ENCODE measurements around the gene EXOSC10.
"Not testable (repeated sequence)": the region's sequence is repeated elsewhere in the genome, so short reads cannot be mapped to it uniquely, and the experiment has no call there.

The EXOSC10 gene

DNA sequence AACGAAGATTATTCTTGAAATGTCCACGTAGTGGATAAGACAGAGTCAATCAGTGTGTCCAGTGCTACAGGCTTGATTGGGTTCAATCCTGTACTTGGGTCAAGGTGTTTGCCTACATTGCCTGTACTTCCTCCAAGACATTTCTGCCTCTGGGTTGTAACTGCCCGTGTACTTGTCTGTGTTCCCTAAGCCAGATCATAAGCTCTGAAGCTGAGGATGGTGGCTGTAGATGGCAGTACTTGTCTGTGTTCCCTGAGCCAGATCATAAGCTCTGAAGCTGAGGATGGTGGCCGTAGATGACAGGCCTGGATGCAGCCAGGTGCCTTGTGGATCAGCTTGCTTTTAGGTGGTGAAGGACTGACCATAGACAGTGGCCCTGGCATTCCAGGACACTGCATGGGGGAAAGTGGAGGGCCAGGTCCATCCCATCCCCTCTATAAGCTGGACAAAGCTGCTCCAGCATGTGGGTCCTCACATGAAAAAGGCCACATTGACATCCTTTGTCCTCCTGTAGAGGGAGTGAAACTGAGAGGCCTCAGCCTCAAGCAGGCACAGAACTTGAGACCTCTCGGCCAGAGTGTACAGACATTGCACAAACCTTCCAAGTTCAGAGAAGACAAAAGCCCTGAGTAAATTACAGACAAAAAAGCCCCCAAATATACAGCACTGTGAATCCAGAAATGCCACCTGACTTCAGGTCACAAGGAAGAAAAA, 37.9 kb downstream of the EXOSC10 start:
- no peak for DNase-seq (ENCODE audit: low read depth in 2 of 3, low spot score in 2 of 3)

DNA sequence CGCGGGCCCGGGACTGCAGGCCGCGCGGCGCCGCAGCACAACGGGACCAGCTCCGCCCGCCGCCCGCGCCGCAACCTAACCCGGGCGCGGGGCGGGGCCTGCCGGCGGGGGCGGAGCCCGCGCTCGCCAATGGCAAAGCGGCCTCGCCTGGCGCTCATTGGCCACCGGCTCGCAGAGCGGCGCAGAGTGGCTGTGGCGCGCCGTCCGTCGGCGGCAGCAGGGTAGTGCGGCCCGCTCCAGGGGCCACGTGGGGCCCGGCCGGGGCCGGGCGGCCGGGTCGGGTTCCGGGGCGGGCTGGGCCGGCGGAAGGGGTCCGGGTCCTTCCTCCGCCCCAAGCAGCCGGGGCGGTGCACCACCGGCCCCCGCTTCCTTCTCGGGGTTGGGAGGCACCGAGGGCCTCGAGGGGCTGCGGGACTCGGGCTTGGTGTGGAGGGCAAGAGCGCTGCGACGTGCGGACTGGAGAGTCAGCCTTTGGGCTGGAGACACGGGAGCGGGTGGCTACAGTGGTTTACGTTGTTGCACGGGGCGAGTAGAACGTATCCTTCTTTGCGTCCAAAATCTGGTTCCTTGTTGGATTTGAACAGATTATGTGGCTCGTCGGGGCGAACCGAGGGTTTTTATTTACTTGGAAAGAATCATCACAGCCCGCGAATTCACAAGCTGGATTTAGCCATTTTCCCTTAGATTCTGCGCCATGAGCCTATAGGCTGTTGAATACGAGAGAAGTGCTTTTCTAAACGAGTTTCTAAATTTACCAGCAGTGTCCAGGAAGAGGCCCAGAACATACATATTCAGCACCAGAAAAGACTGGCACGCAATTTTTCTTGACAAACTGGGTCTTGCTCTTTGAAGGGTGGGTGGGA, 39.5 kb downstream of the EXOSC10 start, which contains the start of gene SRM:
Gene SRM, minus strand, starts transcription at position 51 of the 863 bp plus-strand sequence. CDS start 75 bp downstream, outside the sequence.
- DNase-seq (ENCODE audit: low read depth in 2 of 3, low spot score in 2 of 3): peak; percentile 52 to 91 (median 75)

DNA sequence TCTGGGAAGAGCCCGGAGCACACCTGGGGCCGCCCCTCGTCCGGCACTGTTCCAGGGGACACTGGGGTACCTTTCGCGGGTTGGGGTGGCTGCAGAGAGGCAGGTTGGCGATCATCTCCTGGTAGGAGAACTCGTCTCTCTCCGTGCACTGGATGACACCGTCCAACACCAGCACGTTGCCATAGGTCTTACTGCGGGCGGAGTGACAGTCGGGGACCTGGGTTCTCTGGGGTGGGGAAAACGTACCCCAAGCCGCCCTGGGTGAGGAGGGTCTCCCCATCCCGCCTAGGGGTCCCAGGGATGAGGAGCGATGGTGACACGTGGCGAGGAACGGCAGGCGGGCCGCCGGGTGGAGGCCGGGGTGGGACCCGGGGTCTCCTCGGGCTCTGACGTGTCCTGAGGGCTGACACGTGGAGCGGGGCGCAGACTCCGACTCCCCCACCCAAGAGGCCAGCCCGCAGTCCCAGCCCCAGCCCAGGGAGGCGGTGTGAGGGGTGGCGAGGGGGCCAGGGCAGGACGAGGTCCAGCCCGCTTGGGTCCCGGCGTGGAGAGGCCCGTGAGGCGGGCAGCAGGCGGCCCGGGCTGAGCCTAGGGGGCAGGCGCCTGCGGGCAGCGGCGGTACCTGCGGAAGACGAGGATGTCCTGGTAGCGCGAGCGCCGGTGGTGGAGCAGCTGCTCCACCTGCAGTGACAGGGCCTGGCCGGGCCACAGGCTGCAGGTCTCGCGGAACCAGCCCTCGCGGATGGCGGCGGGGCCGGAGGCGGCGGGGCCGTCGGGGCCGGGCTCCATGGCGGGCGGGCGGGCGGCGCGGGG, 40.3 kb downstream of the EXOSC10 start:
- DNase-seq (ENCODE audit: low read depth in 2 of 3, low spot score in 2 of 3): no peak

DNA sequence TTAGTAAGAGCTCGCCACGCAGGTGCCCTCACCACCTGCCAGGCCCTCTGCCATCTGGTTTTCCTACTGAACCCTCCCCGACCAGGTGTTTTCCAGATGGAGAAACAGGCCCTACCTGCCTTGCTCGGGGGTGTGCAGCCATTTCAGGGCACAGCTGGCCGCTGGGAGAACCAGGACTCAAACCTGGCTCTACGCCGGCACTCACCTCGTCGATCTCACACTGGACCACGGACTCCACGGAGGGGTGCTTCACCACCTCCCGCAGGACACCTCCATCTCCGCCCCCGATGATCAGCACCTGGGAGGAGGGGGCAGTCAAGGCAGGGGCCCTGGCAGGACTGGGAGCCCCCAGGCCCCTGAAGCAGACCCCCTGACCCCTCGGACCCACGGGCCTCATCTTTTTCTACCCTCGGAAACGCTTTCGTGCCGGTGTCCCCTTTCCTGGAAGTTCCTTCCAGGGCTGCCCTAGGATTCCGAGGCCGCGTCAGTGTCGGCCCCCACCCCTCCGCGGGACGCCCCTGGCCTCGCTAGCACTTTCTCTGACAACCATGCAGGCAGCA, 41.0 kb downstream of the EXOSC10 start:
- no peak for DNase-seq (ENCODE audit: low read depth in 2 of 3, low spot score in 2 of 3)

DNA sequence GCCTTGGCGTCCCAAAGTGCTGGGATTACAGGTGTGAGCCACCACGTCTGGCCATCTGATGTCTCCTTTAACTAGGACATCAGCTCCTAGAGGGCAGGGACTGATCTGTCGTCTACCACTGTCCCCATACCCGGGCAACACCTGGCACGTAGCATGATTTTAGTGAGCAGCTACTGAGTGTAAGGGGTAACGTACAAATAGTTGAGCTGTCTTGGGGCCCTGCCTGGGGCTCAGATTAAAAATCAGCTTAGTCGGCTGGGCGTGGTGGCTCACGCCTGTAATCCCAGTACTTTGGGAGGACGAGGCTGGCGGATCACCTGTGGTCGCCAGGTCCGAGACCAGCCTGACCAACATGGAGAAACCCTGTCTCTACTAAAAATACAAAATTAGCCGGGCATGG, 41.6 kb downstream of the EXOSC10 start:
- DNase-seq (ENCODE audit: low read depth in 2 of 3, low spot score in 2 of 3): no peak

DNA sequence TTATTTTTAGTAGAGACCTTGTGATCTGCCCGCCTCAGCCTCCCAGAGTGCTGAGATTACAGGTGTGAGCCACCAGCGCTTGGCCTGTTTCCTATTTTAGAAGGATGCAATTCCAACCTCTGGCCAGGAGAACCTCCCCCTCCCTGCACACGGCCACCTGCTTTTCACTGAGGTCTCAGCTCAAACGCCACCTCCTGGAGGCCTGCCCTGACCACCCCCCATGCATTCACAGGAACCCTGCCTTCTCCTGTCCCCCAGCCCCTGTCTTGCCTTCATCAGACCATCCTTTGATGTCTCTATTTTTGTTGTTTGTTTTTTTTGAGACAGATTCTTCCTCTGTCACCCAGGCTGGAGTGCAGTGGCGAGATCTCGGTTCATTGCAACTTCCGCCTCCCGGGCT, 42.2 kb downstream of the EXOSC10 start:
- no peak for DNase-seq (ENCODE audit: low read depth in 2 of 3, low spot score in 2 of 3)

DNA sequence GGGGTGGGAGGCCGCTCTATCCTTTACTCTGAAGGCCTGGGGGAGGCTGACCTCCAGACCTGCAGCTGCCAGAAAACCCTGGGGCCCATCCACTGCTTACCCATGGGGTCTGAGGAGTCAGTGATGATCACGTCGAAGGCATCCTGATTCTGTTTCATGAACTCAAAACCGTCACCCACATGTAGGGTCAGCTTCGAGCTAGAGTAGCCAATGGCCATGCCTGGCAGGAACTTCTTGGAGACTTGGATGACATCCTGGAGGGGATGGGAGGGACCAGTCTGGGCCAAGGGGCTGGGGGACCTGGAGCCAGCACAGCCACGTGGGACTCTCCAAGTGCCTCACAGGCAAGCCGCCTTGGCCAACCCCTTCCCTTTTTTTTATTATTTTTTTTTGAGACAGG, 43.2 kb downstream of the EXOSC10 start:
- no peak for DNase-seq (ENCODE audit: low read depth in 2 of 3, low spot score in 2 of 3)

DNA sequence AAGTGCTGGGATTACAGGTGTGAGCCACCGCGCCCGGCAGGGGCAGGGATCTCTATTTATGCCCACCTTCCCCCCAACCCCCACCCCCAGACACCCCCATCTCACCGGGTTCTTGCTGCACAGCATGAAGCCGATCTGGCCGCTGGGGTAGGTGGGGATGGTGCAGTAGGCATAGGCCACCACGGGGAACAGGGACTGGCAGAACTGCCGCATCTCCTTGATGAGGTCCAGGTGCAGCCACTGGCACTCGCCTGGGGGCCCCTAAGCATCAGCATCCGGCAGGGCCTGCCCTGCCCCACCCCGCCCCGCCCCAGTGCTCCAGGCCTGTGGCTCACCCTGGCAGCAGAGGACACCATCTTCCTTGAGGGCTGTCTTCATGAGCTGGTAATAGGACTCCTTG, 44.0 kb downstream of the EXOSC10 start:
- DNase-seq (ENCODE audit: low read depth in 2 of 3, low spot score in 2 of 3): no peak

DNA sequence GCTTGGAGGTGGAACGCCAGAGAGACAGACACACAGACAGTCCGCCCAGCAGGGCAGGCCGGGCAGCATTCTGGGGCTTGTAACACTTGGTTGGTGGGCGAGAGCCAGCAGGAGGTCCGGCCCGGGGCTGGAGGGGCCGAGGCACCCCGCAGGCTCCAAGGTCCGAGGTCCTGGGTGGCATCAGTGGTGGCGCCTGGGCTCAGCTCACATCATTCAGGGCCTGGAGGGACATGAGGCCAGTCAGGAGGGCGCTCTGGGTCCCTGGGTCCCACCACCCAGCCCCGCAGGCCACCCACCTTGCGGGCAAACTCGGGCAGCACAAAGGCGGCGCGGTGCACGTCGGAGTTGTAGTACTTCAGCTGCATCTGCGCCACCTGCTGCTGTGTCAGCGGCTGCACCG, 45.0 kb downstream of the EXOSC10 start:
- DNase-seq (ENCODE audit: low read depth in 2 of 3, low spot score in 2 of 3): no peak

DNA sequence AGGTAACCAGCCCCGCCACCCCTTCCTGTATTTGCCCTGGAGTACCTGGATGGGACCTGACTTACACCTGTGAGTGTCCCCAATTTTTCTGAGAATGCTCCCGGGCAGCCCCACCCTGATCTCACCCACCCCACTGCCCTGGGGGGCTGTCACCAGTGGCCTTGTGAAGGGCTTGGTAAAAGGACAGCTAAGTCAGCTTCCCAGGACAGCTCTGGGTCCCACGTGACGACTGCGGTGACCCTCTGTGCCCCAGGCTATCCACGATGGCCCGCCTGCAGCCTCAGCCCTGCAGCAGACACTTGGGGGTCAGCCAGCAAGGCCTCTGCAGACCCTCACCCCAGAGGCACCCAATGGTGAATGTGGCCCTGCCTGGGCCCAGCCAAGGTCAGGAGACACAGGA, 45.5 kb downstream of the EXOSC10 start:
- DNase-seq (ENCODE audit: low read depth in 2 of 3, low spot score in 2 of 3): no peak

DNA sequence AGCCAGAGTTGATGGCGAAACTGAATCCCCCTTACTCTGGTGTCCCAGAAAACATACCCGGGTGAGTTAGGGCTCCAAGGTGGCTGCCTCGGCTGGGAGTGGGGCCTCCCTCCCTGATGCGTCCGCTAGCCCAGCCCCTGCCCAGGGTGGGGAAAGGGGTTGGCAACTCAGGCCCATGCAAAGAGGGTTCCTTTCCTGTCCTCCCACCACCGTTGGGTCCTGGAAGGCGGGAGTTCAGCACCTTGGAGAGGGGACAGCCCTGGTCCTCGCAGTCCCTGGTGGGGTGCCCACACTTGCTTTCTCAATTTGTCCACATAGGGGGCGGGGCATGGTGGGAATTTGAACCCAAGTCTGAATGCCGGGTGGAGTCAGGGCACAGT, 45.9 kb downstream of the EXOSC10 start:
- no peak for DNase-seq (ENCODE audit: low read depth in 2 of 3, low spot score in 2 of 3)

DNA sequence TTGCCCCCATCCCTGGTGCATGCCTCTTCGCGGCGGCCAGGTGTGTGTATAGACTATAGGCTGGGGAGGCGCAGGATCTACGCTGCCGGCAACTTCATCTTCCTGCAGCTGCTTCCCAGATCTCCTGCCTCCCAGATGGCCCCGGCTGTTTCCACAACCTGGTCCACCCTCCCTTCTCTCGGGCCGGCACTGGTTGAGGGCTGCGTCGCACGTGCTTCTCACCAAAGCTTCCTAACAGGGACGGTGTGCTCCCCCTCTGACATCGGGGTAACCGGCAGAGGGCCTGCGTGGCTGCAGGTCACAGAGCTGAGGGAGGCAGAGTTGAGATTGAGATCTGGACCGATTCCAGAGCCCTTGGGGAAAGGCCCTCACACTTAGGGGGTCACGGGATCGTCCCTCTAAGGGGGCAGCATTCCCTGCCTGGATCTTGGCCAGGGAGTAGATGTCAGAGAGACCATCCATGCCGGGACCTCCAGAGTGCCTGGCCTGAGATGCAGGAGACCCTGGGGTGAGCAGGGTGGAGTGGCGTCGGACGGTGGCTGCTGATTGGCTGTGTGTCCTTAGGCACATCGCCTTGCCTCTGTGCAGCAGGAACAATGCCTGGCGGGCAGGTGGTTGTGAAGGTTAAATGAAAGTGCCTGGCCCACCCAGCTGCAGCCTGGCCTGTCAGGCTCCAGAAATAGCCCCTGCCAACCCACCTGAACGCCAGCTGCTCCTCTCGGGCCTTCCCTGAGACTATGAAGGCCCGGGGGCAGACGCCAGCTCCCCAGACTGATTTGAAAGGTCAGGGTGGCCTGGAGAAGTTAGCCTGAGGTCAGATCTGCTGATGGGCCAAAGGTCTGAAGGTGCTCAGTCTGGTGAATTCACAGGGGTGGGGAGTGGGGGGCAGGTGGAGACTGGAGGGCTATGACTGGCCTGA, 46.6 kb downstream of the EXOSC10 start:
- DNase-seq (ENCODE audit: low read depth in 2 of 3, low spot score in 2 of 3): no peak

DNA sequence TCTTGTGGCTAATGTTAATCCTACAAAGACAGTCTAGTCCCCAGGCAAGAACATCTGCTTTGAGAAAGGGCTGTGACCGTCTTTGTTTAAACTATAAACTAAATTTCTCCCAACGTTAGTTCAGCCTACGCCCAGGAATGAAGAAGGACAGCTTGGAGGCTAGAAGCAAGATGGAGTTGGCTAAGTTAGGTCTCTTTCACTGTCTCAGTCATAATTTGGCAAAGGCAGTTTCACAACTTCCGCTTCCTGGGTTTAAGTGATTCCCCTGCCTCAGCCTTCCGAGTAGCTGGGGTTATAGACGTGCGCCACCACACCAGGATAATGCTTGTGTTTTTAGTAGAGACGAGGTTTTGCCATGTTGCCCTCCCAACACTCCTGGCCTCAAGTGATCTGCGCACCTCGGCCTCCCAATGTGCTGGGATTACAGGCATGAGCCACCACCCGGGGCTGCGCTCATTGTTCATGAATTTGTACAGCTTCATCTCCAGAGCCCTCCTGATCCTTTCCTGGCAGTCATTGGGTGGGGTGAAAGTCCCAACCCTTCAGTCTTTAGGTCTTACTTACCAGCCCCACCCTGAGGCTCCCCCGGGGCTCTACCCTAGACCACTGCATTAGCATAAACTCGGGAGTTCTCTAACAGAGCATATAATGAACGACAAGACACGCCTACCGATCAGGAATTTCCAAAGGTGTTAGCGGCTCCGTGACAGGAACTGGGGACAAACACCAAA, 47.7 kb downstream of the EXOSC10 start:
- DNase-seq (ENCODE audit: low read depth in 2 of 3, low spot score in 2 of 3): no peak

DNA sequence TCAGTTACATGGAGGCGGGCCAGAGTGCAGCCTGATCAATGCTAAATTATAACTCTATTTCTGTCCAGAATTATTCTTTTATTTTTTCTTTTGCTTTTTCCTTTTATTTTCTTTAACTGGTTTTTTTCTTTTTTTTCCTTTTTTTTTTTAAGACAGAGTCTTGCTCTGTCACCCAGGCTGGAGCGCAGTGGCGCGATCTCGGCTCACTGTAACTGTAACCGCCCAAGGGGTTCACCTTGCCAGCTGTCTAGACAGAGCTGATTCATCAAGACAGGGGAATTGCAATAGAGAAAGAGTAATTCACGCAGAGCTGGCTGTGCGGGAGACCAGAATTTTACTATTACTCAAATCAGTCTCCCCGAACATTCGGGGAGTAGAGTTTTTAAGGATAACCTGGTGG, 48.5 kb downstream of the EXOSC10 start:
- not testable (repeated sequence) for DNase-seq (ENCODE audit: low read depth in 2 of 3, low spot score in 2 of 3)

DNA sequence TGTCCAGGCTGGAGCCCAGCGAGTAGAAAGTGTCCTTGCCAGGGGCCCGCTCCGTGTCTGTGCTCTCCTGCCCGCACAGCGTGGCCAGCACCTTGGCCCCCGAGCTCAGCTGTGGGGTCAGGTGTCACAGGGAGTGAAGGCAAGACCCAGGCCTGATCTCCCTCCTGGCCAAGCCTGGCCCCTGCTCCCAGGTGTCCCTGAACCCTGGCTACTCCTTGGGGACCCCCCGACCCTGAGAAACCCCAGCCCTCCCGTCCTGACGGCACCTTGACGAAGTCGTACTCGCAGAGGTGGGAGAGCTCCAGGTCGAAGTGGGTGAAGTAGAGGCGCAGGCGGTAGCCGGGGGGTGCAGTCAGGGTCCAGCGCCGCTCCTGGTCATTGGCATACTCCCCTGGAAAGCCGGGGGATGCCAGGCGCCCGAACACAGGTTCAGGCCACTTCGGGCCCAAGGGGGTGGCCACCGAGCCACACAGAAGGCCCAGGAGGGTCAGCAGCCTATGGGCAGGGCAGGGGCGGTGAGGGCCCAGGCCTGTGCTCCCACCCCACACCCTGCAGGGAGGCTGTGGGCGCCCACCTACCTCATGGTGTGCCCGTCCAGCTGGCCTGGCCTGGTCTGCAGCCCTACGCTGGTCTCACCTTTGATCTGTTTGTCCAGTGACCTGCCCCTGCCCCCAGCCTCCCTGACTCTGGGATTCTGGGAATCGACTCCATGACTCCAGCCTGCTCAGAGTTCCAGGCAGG, 52.9 kb downstream of the EXOSC10 start, which contains the start of gene MASP2:
Gene MASP2, minus strand, starts transcription at position 615 of the 741 bp plus-strand sequence. Its CDS starts 32 bp downstream, at position 583.
- DNase-seq (ENCODE audit: low read depth in 2 of 3, low spot score in 2 of 3): no peak

DNA sequence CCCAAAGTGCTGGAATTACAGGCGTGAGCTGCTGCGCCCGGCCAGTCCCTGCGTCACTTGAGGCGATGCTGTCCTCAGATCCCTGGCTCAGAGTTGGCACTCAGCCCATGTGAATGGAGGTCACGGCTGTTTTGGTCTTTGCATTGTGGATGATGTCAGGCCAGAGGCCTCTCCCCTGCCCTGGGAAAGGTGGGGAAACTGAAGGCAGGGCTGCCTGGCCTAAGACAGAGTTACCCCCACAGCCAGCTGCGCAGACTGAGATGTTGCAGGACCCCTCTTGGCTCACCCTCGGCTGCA, 53.5 kb downstream of the EXOSC10 start:
- no peak for DNase-seq (ENCODE audit: low read depth in 2 of 3, low spot score in 2 of 3)

DNA sequence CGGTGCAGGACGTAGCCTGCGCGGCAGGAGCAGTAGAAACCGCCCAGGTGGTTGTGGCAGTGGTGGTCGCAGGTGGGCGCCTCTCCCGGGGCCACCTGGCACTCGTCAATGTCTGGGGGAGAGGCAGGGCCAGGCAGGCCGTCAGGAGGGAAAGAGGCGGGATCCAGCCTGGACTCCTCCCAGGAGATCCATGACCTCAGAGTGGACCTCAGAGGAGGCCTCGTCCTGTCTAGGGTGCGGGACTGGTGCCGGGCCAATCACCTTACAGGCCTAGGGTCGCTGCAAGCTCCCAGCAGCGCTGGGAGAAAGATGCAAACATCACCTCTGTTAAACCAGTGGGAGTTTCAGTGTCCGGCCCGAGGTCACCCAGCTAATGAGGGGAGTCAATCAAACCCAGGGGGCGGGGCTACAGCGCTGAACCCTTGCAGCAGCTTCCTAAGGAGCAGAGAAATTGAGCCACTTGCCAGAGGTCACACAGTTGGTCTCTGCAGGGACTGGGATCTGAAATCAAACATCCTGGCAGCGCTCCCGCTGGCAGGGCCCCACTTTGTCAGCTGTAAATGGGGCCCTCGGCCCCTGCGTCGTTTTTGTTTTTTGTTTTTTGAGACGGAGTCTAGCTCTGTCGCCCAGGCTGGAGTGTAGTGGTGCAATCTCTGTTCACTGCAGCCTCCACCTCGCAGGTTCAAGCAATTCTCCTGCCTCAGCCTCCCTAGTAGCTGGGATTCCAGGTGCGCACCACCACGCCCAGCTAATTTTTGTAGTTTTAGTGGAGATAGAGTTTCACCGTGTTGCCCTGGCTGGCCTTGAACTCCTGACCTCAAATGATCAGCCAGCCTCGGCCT, 54.0 kb downstream of the EXOSC10 start:
- DNase-seq (ENCODE audit: low read depth in 2 of 3, low spot score in 2 of 3): no peak

DNA sequence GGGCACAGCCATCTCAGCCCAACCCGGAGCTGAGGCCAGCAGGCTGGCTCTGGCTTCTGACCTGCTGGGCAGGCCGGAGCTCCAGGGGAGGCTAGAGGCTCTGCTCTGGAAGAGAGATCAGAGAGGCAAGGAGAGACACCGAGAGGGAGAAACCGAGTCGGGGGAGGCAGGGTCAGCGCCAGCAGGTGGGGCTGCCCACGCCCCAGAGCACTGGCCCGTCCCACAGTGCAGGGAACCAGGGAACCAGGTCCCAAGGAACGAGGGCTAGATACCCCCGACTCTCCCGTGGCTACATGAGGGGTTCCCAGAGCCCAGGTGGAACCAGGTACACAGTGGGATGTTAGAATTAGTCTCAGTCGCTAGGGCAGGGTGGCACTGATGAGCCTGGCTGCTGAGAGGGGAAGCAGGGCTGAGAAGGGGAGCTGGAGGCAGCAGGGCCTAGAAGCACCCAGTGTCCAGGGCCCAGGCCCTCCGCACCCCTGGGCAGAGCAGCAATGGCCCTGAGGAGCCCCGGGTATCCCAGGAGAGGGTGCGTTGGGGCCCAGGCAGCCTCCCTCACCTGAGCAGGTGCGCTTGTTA, 54.7 kb downstream of the EXOSC10 start:
- no peak for DNase-seq (ENCODE audit: low read depth in 2 of 3, low spot score in 2 of 3)

All from activated CD8-positive, alpha-beta memory T cell treated with anti-CD3 and anti-CD28 coated beads for 48 hours (primary cell).